A549 (cell line): Measurements from ENCODE around the gene MAP6. TPM values are rescaled to one million over a fixed set of nuclear protein-coding genes. Genes with fewer than 3 reads are reported as not detected.
"Not testable (repeated sequence)": the region's sequence is repeated elsewhere in the genome, so short reads cannot be mapped to it uniquely, and the experiment has no call there.

Source experiments
- ATAC-seq, 2 experiments: fragments of 200-7000 bp in 1 of 2; fragments of >200 bp in 1 of 2; cut with Nextera tagmentation in 1 of 2; cut with Tn5 transposase in 1 of 2; 3 replicates each; pipeline versions ENCODE4 v1.8.0 to v1.9.1; 2018 to 2020; ENCODE audit warnings: mild to moderate bottlenecking in 1 of 2, moderate library complexity in 1 of 2
- CTCF ChIA-PET: fragments of 300-600 bp; sonication (Branson Sonifier 250); formaldehyde crosslinking; extraction: SDS; loops from one replicate; lab custom pipeline; 2021; ENCODE audit warnings: antibody characterized with exemption, inconsistent platforms; lab: Yijun Ruan, JAX
- POLR2A ChIA-PET: fragments of 350-600 bp; formaldehyde crosslinking; extraction: SDS; loops from one replicate; lab custom pipeline; 2021; ENCODE audit warnings: antibody characterized with exemption, inconsistent platforms; lab: Yijun Ruan, JAX
- DNase-seq, 2 experiments: peaks; one replicate each; pipeline versions ENCODE4 v3.0.0 to v3.0.0-alpha.2; 2011 to 2016; ENCODE audit warnings: low read depth in 1 of 2, low spot score in 1 of 2
- FAIRE-seq: peaks from 2 replicates; lab custom pipeline; 2011; peaks lifted over from hg19 to GRCh38; lab: Jason Lieb, UNC
- H3K27ac ChIP-seq, 2 experiments: fragments of >200 bp; sonication (Bioruptor Twin); formaldehyde crosslinking; 3 replicates each; pipeline ENCODE4 v1.5.1; 2016 to 2017
- H3K4me1 ChIP-seq: fragments of >200 bp; sonication (Bioruptor Twin); formaldehyde crosslinking; 3 replicates; pipeline ENCODE4 v1.6.1; 2016
- H3K4me2 ChIP-seq: fragments of >200 bp; sonication (Bioruptor Twin); formaldehyde crosslinking; 3 replicates; pipeline ENCODE4 v1.6.1; 2016
- H3K4me3 ChIP-seq: fragments of >200 bp; sonication (Bioruptor Twin); formaldehyde crosslinking; 3 replicates; pipeline ENCODE4 v1.5.1; 2016
- H3K9me3 ChIP-seq: fragments of >200 bp; sonication (Bioruptor Twin); formaldehyde crosslinking; 3 replicates; pipeline ENCODE4 v1.6.1; 2016
- CBX8 ChIP-seq: fragments of 200-600 bp; sonication (generic); IDR thresholded peaks from 2 replicates; pipeline ENCODE4 v1.6.1; 2016
- CHD2 ChIP-seq: fragments of 150-350 bp; IDR thresholded peaks from 2 replicates; pipeline ENCODE4 v1.6.1; 2014; ENCODE audit warnings: low read length; ENCODE audit not compliant: partially characterized antibody
- EHMT2 ChIP-seq: fragments of 200-600 bp; sonication (generic); IDR thresholded peaks from 2 replicates; pipeline ENCODE4 v1.6.1; 2016; ENCODE audit warnings: antibody characterized with exemption, low read depth, mild to moderate bottlenecking, moderate library complexity
- EP300 ChIP-seq, 2 experiments: fragments of >200 bp; sonication (Bioruptor Twin); formaldehyde crosslinking; IDR thresholded peaks; 2 replicates in 1 of 2; 3 replicates in 1 of 2; pipeline ENCODE4 v1.6.1; 2016 to 2017
- FOSL2 ChIP-seq, 2 experiments: fragments of 450-650 bp in 1 of 2; fragments of >200 bp in 1 of 2; sonication (Bioruptor Twin) in 1 of 2; formaldehyde crosslinking; IDR thresholded peaks; 2 replicates each; pipeline versions ENCODE4 v1.5.0 to v1.6.1; 2016 to 2020; ENCODE audit warnings: mild to moderate bottlenecking in 1 of 2, moderate library complexity in 1 of 2
- FOXS1 ChIP-seq: fragments of 250-450 bp; sonication (Bioruptor Pico); IDR thresholded peaks from 2 replicates; pipeline ENCODE4 v1.5.0; 2020; ENCODE audit warnings: mild to moderate bottlenecking, moderate library complexity
- GATA3 ChIP-seq: IDR thresholded peaks from 2 replicates; pipeline ENCODE4 v1.6.1; 2012; ENCODE audit warnings: borderline replicate concordance
- HOXB13 ChIP-seq: fragments of 250-450 bp; sonication (Bioruptor Pico); IDR thresholded peaks from 2 replicates; pipeline ENCODE4 v1.5.0; 2020; ENCODE audit warnings: low read depth, mild to moderate bottlenecking, moderate library complexity
- HOXB5 ChIP-seq: fragments of 250-450 bp; sonication (Bioruptor Pico); IDR thresholded peaks from 2 replicates; pipeline ENCODE4 v1.5.0; 2020; ENCODE audit warnings: mild to moderate bottlenecking, moderate library complexity
- KDM1A ChIP-seq: fragments of 200-600 bp; sonication (generic); IDR thresholded peaks from 2 replicates; pipeline ENCODE4 v1.6.1; 2016; ENCODE audit warnings: low read depth, mild to moderate bottlenecking
- MAFK ChIP-seq: fragments of 450-650 bp; IDR thresholded peaks from 2 replicates; pipeline ENCODE4 v1.6.1; 2014; ENCODE audit not compliant: partially characterized antibody
- POLR2A ChIP-seq: IDR thresholded peaks from 2 replicates; pipeline ENCODE4 v1.6.1; 2012; ENCODE audit warnings: mild to moderate bottlenecking, low read length
- POLR2AphosphoS2 ChIP-seq: conservative IDR thresholded peaks from 2 replicates; pipeline ENCODE4 v1.6.1; 2012; ENCODE audit warnings: low read length, improper control_type of control experiment, inconsistent platforms
- RAD21 ChIP-seq, 2 experiments: fragments of >200 bp in 1 of 2; sonication (Bioruptor Twin) in 1 of 2; formaldehyde crosslinking in 1 of 2; IDR thresholded peaks in 1 of 2; conservative IDR thresholded peaks in 1 of 2; 2 replicates in 1 of 2; 3 replicates in 1 of 2; pipeline ENCODE4 v1.6.1; 2012 to 2018; ENCODE audit warnings: inconsistent platforms in 1 of 2
- RFX5 ChIP-seq: fragments of 450-650 bp; IDR thresholded peaks from 2 replicates; pipeline ENCODE4 v1.7.1; 2014; ENCODE audit warnings: antibody characterized with exemption, mild to moderate bottlenecking, moderate library complexity
- TFCP2L1 ChIP-seq: fragments of 250-450 bp; sonication (Bioruptor Pico); IDR thresholded peaks from 2 replicates; pipeline ENCODE4 v1.5.0; 2021; ENCODE audit warnings: mild to moderate bottlenecking
- TP53 ChIP-seq: fragments of 250-450 bp; sonication (Bioruptor Pico); IDR thresholded peaks from 2 replicates; pipeline ENCODE4 v1.5.0; 2021; ENCODE audit warnings: mild to moderate bottlenecking, moderate library complexity
- ZC3H11A ChIP-seq: fragments of 450-650 bp; IDR thresholded peaks from 2 replicates; pipeline ENCODE4 v1.6.1; 2014; ENCODE audit warnings: antibody characterized with exemption, mild to moderate bottlenecking
- ZSCAN20 ChIP-seq: fragments of 250-450 bp; sonication (Bioruptor Pico); IDR thresholded peaks from 2 replicates; pipeline ENCODE4 v1.8.0; 2022; ENCODE audit warnings: mild to moderate bottlenecking, moderate library complexity
- WGBS: methylation state at CpG from one replicate; pipeline ENCODE4 v1.1.6; 2017; ENCODE audit errors: missing lambda C conversion rate; 5-methylcytosine and 5-hydroxymethylcytosine counted together
- polyA plus RNA-seq, 4 experiments: library from polyadenylated mRNA; depleted of rRNA in 3 of 4; stranded (reverse); fragments of >200 nt; fragmentation: RNase III in 1 of 4; extraction: RNeasy Plus Mini Kit Qiagen cat#74134 plus additional on column Dnase treatment in 1 of 4; gene quantifications; 2 replicates in 3 of 4; 3 replicates in 1 of 4; pipeline ENCODE4 v1.2.3, GENCODE V29; 2011 to 2017
- TF ChIP-seq, protein P1 (sequence below): fragments of >200 bp; sonication (Bioruptor Twin); formaldehyde crosslinking; IDR thresholded peaks from 2 replicates; pipeline ENCODE4 v1.6.1; 2016
- TF ChIP-seq, protein P2 (sequence below): IDR thresholded peaks from 2 replicates; pipeline ENCODE4 v1.6.1; 2012; ENCODE audit warnings: low read depth, borderline replicate concordance

The MAP6 gene
- polyA plus RNA-seq, 2 of the 4 experiments (the other 2 are of a cell fraction) = 1.1 to 2.1 TPM

DNA sequence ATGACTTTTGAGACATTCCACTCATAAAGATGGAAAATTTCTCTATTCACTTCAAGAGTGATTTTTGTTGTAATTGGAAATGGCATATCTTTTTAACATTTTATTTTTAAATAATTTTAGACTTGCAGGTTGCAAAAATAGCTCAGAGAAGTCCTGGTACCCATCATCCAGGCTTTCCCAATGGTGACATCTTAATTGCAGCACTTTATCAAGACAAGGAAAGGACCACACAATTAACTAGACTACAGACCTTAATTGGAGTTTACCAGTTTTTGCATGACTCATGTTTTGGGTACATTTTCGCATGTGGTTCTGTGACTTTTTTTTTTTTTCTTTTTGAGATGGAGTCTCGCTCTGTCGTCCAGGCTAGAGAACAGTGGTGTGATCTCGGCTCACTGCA lies 23.0 kb upstream of the MAP6 start:
- FAIRE-seq (no peak), ATAC-seq (no peak)
- WGBS = 69% methylated on average over 4 of the region's 4 CpGs
- Histone ChIP-seq H3K9me3 (peaks cover 11% of the 10 kb centered on the region; the same call in 1 of the 3 replicates), H3K27ac (no peak overlapping the region), H3K4me2 (no peak overlapping the region)
- CTCF ChIA-PET = interaction anchor here (3.4 kb wide), 1 partner anchor 14 kb away, joined by 15 read pairs; no protein-coding TSS in a partner anchor
- TF ChIP-seq MAFK (no peak), POLR2AphosphoS2 (no peak), EP300 (IDR thresholded peaks at IDR 0.05) (no peak), EHMT2 (no peak), HOXB5 (CRISPR knock-in tag) (no peak), TFCP2L1 (CRISPR knock-in tag) (no peak), TP53 (CRISPR knock-in tag) (no peak)
- TF ChIP-seq, protein P1, sequence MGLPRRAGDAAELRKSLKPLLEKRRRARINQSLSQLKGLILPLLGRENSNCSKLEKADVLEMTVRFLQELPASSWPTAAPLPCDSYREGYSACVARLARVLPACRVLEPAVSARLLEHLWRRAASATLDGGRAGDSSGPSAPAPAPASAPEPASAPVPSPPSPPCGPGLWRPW = no peak
- TF ChIP-seq, all 56 proteins: peak for 0
- H3K4me1 ChIP-seq = no peaks in the 10 kb centered on the region
- no peak for DNase-seq
- no peak overlapping the region for H3K4me3 ChIP-seq
- POLR2A ChIA-PET = no interaction called here

DNA sequence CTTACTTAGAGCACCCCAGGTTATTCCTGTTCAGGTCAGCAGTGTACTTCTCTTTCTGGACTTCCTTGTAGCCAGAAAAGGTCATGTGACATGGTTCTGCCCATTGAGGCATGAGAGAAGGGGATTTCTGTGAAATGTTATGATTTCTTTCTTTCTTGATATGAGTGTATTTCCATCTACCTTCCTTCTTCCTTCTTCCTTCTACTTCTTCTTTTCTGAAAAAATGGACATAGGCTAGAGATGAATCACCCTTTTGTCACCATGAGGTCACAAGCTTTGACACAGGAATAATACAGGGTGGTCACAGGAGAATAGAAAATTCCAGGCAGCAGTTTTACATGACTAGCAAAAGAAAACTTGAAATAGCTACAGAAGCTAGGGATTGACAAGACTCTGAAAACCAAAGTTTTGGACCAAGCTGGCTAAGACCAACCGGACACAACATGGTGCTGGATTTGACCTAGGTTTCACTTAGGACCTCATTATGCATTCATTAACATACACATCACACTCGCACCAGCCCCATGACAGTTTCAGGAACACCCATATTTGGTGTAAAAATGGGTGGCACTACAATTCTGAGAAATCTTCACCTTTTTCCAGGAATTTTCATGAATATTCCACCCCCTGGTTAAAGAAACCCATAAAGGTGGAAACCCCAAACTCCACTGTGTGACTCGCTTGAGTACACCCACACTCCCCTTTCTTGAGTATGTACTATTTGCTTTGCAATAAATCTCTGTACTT lies 21.2 kb upstream of the MAP6 start:
- no peaks in the 10 kb centered on the region for H3K4me1 ChIP-seq
- POLR2A ChIA-PET = no interaction called here
- H3K9me3 ChIP-seq = peaks cover 17% of the 10 kb centered on the region; the same call in 2 of the 3 replicates
- 53% methylated on average over 3 of the region's 3 CpGs for WGBS
- ATAC-seq = no peak
- DNase-seq = no peak
- H3K4me2 ChIP-seq = no peak overlapping the region
- CTCF ChIA-PET = interaction anchor here (0.6 to 3.4 kb wide), 2 partner anchors 16 to 21 kb away, joined by 3 to 15 read pairs; partner anchors contain the start of gene MAP6
- no peak overlapping the region for H3K4me3 ChIP-seq
- H3K27ac ChIP-seq = no peak overlapping the region
- FAIRE-seq = no peak
- TF ChIP-seq, protein P2, sequence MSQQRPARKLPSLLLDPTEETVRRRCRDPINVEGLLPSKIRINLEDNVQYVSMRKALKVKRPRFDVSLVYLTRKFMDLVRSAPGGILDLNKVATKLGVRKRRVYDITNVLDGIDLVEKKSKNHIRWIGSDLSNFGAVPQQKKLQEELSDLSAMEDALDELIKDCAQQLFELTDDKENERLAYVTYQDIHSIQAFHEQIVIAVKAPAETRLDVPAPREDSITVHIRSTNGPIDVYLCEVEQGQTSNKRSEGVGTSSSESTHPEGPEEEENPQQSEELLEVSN = no peak
- TF ChIP-seq RFX5 (no peak), CHD2 (no peak)

DNA sequence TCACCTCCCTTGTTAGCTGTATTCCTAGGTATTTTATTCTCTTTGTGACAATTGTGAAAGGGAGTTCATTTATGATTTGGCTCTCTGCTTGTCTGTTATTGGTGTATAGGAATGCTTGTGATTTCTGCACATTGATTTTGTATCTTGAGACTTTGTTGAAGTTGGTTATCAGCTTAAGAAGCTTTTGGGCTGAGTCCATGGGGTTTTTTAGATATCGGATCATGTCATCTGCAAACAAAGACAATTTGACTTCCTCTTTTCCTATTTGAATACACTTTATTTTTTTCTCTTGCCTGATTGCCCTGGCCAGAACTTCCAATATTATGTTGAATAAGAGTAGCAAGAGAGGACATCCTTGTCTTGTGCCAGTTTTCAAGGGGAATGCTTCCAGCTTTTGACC lies 15.0 kb upstream of the MAP6 start:
- CTCF ChIA-PET = interaction anchor here (0.8 to 1.7 kb wide), 4 partner anchors 16 to 37 kb away, joined by 3 to 4 read pairs (median 4); no protein-coding TSS in a partner anchor
- H3K4me3 ChIP-seq, H3K4me2 ChIP-seq, FAIRE-seq, H3K27ac ChIP-seq, H3K4me1 ChIP-seq, ATAC-seq, DNase-seq, POLR2A ChIA-PET: not testable (repeated sequence)
- WGBS = 96% methylated on average over 1 of the region's 1 CpG
- peaks cover 18% of the 10 kb centered on the region for H3K9me3 ChIP-seq

DNA sequence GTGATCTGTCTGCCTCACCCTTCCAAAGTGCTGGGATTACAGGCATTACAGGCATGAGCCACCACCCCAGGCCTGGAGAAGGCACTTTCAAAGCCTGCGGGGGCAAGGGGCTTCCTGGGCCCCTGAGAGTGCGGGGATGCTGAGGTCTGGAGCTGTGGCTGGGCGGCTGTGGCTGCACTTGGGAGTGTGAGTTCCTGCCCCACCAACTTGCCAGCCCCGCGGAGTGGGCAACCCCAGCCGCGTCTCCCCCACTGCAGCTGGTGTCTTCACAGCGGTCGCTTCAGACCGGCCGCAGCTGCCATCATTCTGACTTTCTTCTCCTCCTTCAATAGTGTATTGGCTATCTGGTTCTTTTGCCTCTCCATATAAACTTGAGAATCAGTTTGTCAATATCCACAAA lies 10.7 kb upstream of the MAP6 start:
- POLR2A ChIA-PET = no interaction called here
- no peak overlapping the region for H3K4me2 ChIP-seq
- H3K4me1 ChIP-seq = no peaks in the 10 kb centered on the region
- H3K27ac ChIP-seq = no peak overlapping the region
- ATAC-seq = no peak; a peak in 1 of 6 replicates
- no peak overlapping the region for H3K4me3 ChIP-seq
- TF ChIP-seq POLR2AphosphoS2 (no peak), FOSL2 (IDR thresholded peaks at IDR 0.05) (no peak), FOSL2 (CRISPR knock-in tag; IDR thresholded peaks at IDR 0.05) (no peak), POLR2A (no peak), GATA3 (no peak), MAFK (no peak), KDM1A (no peak), FOXS1 (CRISPR knock-in tag) (no peak), ZC3H11A (no peak), ZSCAN20 (CRISPR knock-in tag) (no peak), CBX8 (no peak), RAD21 (conservative IDR thresholded peaks at IDR 0.05 in 1 of 2, IDR thresholded peaks at IDR 0.05 in 1 of 2) (no peak), HOXB13 (no peak)
- TF ChIP-seq, protein P2 = no peak
- TF ChIP-seq, all 56 proteins: peak for 0
- 90% methylated on average over 10 of the region's 11 CpGs for WGBS
- FAIRE-seq = no peak
- CTCF ChIA-PET = interaction anchor here (1.6 kb wide), 1 partner anchor 26 kb away, joined by 3 read pairs; no protein-coding TSS in a partner anchor
- no peak for DNase-seq
- H3K9me3 ChIP-seq = peaks cover 3% of the 10 kb centered on the region
